HCT116 (cell line): ENCODE data around the gene CPM. TPM values are rescaled to one million over a fixed set of nuclear protein-coding genes. Genes with fewer than 3 reads are reported as not detected.
"Not testable (repeated sequence)": the region's sequence is repeated elsewhere in the genome, so short reads cannot be mapped to it uniquely, and the experiment has no call there.

Experiments
- ATAC-seq: fragments of 200-7000 bp; cut with Tn5 transposase; 2 replicates; pipeline ENCODE4 v1.9.1; 2020; ENCODE audit warnings: mild to moderate bottlenecking, moderate library complexity
- BruUV-seq: library from RNA; stranded (reverse); fragments of 400-500 nt; replicated peaks from 2 replicates; lab custom pipeline; 2021; lab: Mats Ljungman, UMichigan
- CTCF ChIA-PET: fragments of 300-600 bp; sonication (Branson Sonifier 250); formaldehyde crosslinking; loops from one replicate; lab custom pipeline; 2021; ENCODE audit warnings: antibody characterized with exemption; lab: Charles Lee
- POLR2A ChIA-PET: fragments of 300-600, 350-600 bp; sonication (Branson Sonifier 250); formaldehyde crosslinking; loops from one replicate; lab custom pipeline; 2021; ENCODE audit warnings: antibody characterized with exemption; lab: Charles Lee
- RAD21 ChIA-PET, 2 experiments: fragments of 300-600 bp; sonication (Branson Sonifier 250); formaldehyde crosslinking; loops; one replicate each; lab custom pipeline; 2023; ENCODE audit warnings: low total read pairs in 2 of 2; ENCODE audit not compliant: uncharacterized antibody in 2 of 2, unreplicated experiment in 2 of 2, low non-redundant PET in 1 of 2; lab: Charles Lee
- DNase-seq: peaks from one replicate; pipeline ENCODE4 v3.0.0-alpha.2; 2010; ENCODE audit warnings: low read depth, low spot score
- H2AFZ ChIP-seq: fragments of 200-600 bp; shearing (Covaris generic), sonication (generic); 2 replicates; pipeline ENCODE4 v1.6.1; 2017; ENCODE audit warnings: low read depth, mixed run types, mixed read lengths, antibody characterized with exemption, low read length; ENCODE audit not compliant: poor library complexity, severe bottlenecking
- H3K27ac ChIP-seq: 2 replicates; pipeline ENCODE4 v1.5.1; 2012; ENCODE audit warnings: low read depth, low read length
- H3K27me3 ChIP-seq: fragments of 200-600 bp; sonication (generic); 2 replicates; pipeline ENCODE4 v1.6.1; 2016; ENCODE audit warnings: mixed run types, low read length, mixed read lengths; ENCODE audit not compliant: insufficient read depth
- H3K36me3 ChIP-seq, 2 experiments: fragments of 200-500 bp in 1 of 2; fragments of 200-600 bp in 1 of 2; sonication (Bioruptor generic) in 1 of 2; sonication (generic) in 1 of 2; 2 replicates each; pipeline versions ENCODE4 v1.5.1 to v1.6.1; 2014 to 2016; ENCODE audit warnings: low read length in 2 of 2, inconsistent platforms in 1 of 2, mixed read lengths in 1 of 2, mixed run types in 1 of 2; ENCODE audit not compliant: insufficient read depth in 2 of 2, control insufficient read depth in 1 of 2
- H3K4me1 ChIP-seq, 2 experiments: fragments of 200-600 bp in 1 of 2; sonication (generic) in 1 of 2; 2 replicates each; pipeline versions ENCODE4 v1.5.1 to v1.6.1; 2012 to 2017; ENCODE audit warnings: low read length in 2 of 2, inconsistent platforms in 1 of 2, mild to moderate bottlenecking in 1 of 2, mixed read lengths in 1 of 2, mixed run types in 1 of 2, moderate library complexity in 1 of 2; ENCODE audit not compliant: insufficient read depth in 2 of 2, control insufficient read depth in 1 of 2
- H3K4me2 ChIP-seq: fragments of 200-600 bp; sonication (generic); 2 replicates; pipeline ENCODE4 v1.6.1; 2017; ENCODE audit warnings: mixed run types, low read length, mixed read lengths
- H3K4me3 ChIP-seq, 2 experiments: fragments of 200-600 bp in 1 of 2; sonication (generic) in 1 of 2; replicated peaks in 1 of 2; 2 replicates each; pipeline ENCODE4 v1.5.1; 2011 to 2016; ENCODE audit warnings: low read length in 2 of 2, control low read depth in 1 of 2, low read depth in 1 of 2, mild to moderate bottlenecking in 1 of 2, mixed read lengths in 1 of 2, mixed run types in 1 of 2
- H3K79me2 ChIP-seq: fragments of 200-600 bp; sonication (generic); 2 replicates; pipeline ENCODE4 v1.6.1; 2017; ENCODE audit warnings: mild to moderate bottlenecking, mixed run types, low read length, moderate library complexity, mixed read lengths; ENCODE audit not compliant: insufficient read depth
- H3K9ac ChIP-seq: fragments of 200-600 bp; sonication (generic); 2 replicates; pipeline ENCODE4 v1.6.1; 2016; ENCODE audit warnings: low read length, mixed read lengths
- H3K9me2 ChIP-seq: fragments of 200-600 bp; sonication (generic), shearing (Covaris generic); 2 replicates; pipeline ENCODE4 v1.6.1; 2017; ENCODE audit warnings: mixed run types, mild to moderate bottlenecking, moderate library complexity; ENCODE audit not compliant: insufficient read depth
- H3K9me3 ChIP-seq, 2 experiments: fragments of 200-500 bp in 1 of 2; fragments of 200-600 bp in 1 of 2; sonication (Bioruptor generic) in 1 of 2; sonication (generic) in 1 of 2; 2 replicates each; pipeline ENCODE4 v1.6.1; 2014 to 2017; ENCODE audit warnings: low read length in 2 of 2, mixed read lengths in 2 of 2, inconsistent platforms in 1 of 2, low read depth in 1 of 2, mild to moderate bottlenecking in 1 of 2, mixed run types in 1 of 2, moderate library complexity in 1 of 2; ENCODE audit not compliant: control insufficient read depth in 1 of 2, insufficient read depth in 1 of 2
- H4K20me1 ChIP-seq: fragments of 200-600 bp; sonication (generic), shearing (Covaris generic); 2 replicates; pipeline ENCODE4 v1.6.1; 2017; ENCODE audit warnings: mixed run types, mild to moderate bottlenecking, moderate library complexity; ENCODE audit not compliant: insufficient read depth
- CBX3 ChIP-seq: IDR thresholded peaks from 2 replicates; pipeline ENCODE4 v1.6.1; 2012; ENCODE audit warnings: low read depth
- CEBPB ChIP-seq: IDR thresholded peaks from 2 replicates; pipeline ENCODE4 v1.6.1; 2012; ENCODE audit warnings: low read depth
- EGR1 ChIP-seq: IDR thresholded peaks from 2 replicates; pipeline ENCODE4 v1.6.1; 2012; ENCODE audit warnings: low read depth
- ELF1 ChIP-seq: IDR thresholded peaks from 2 replicates; pipeline ENCODE4 v1.6.1; 2012; ENCODE audit warnings: low read depth, borderline replicate concordance
- EZH2 ChIP-seq: fragments of 200-600 bp; sonication (generic); IDR thresholded peaks from 2 replicates; pipeline ENCODE4 v1.6.1; 2017; ENCODE audit warnings: antibody characterized with exemption, mixed run types
- EZH2phosphoT487 ChIP-seq: fragments of 200-600 bp; IDR thresholded peaks from 2 replicates; pipeline ENCODE4 v1.6.1; 2018; ENCODE audit warnings: antibody characterized with exemption, borderline replicate concordance
- FOSL1 ChIP-seq: IDR thresholded peaks from 2 replicates; pipeline ENCODE4 v1.6.1; 2012; ENCODE audit warnings: low read depth
- JUND ChIP-seq: IDR thresholded peaks from 2 replicates; pipeline ENCODE4 v1.6.1; 2012
- POLR2A ChIP-seq: IDR thresholded peaks from 2 replicates; pipeline ENCODE4 v1.7.0; 2011; ENCODE audit warnings: borderline replicate concordance; ENCODE audit not compliant: insufficient read depth, insufficient read length; ENCODE audit errors: extremely low read depth
- POLR2AphosphoS5 ChIP-seq: IDR thresholded peaks from 2 replicates; pipeline ENCODE4 v1.6.1; 2011; ENCODE audit warnings: mild to moderate bottlenecking, low read depth, low read length, moderate library complexity
- RAD21 ChIP-seq: IDR thresholded peaks from 2 replicates; pipeline ENCODE4 v1.6.1; 2012; ENCODE audit warnings: low read depth, mild to moderate bottlenecking
- SP1 ChIP-seq: IDR thresholded peaks from 2 replicates; pipeline ENCODE4 v1.6.1; 2012; ENCODE audit warnings: low read depth
- SRF ChIP-seq: IDR thresholded peaks from 2 replicates; pipeline ENCODE4 v1.6.1; 2012; ENCODE audit warnings: low read depth
- TCF7L2 ChIP-seq: IDR thresholded peaks from 2 replicates; pipeline ENCODE4 v1.7.0; 2011; ENCODE audit warnings: borderline replicate concordance, inconsistent platforms; ENCODE audit not compliant: insufficient read depth, insufficient read length; ENCODE audit errors: extremely low read depth
- YY1 ChIP-seq: IDR thresholded peaks from 2 replicates; pipeline ENCODE4 v1.6.1; 2011; ENCODE audit warnings: low read length, low read depth, moderate library complexity, mild to moderate bottlenecking; ENCODE audit not compliant: insufficient replicate concordance; ENCODE audit errors: extremely low read depth
- ZFX ChIP-seq: fragments of 450-650 bp; IDR thresholded peaks from 2 replicates; pipeline ENCODE4 v1.6.1; 2017
- intact Hi-C: fragments of 100-400 bp; cut with micrococcal nuclease; formaldehyde crosslinking; loops from 2 replicates; pipeline ENCODE4 v1.10.0; 2022
- total RNA-seq: library from RNA; stranded (reverse); gene quantifications from one replicate; pipeline ENCODE4 v1.2.1, GENCODE V29; 2021; ENCODE audit not compliant: unreplicated experiment
- TF ChIP-seq, protein P1 (sequence below): IDR thresholded peaks from 2 replicates; pipeline ENCODE4 v1.6.1; 2012
- TF ChIP-seq, protein P2 (sequence below), 3 experiments: fragments of 200-600 bp in 1 of 3; sonication (generic) in 1 of 3; IDR thresholded peaks in 2 of 3; conservative IDR thresholded peaks in 1 of 3; 2 replicates each; pipeline ENCODE4 v1.5.1; 2012 to 2017; ENCODE audit warnings: low read depth in 2 of 3, low read length in 2 of 3, antibody characterized with exemption in 1 of 3, borderline replicate concordance in 1 of 3, control low read depth in 1 of 3, mild to moderate bottlenecking in 1 of 3, mixed read lengths in 1 of 3, mixed run types in 1 of 3, moderate library complexity in 1 of 3; ENCODE audit not compliant: insufficient read depth in 1 of 3
- TF ChIP-seq, protein P3 (sequence below): IDR thresholded peaks from 2 replicates; pipeline ENCODE4 v1.6.1; 2012

Gene CPM
- total RNA-seq, 1 experiment from 2014 or later, result 5.3 TPM

GRCh38 chr12:68803948-68804656 lies 128.9 kb downstream of the CPM start:
- DNase-seq, result no peak
- Histone ChIP-seq H3K9ac (no peak overlapping the region), H3K27ac (no peak overlapping the region), H3K4me2 (no peak overlapping the region), H3K27me3 (no peaks in the 10 kb centered on the region), H2AFZ (no peak overlapping the region), H3K9me3 (no peaks in the 10 kb centered on the region), H3K4me3 (no peak overlapping the region), H3K79me2 (peaks cover 11% of the 10 kb centered on the region), H3K9me2 (no peaks in the 10 kb centered on the region), H3K4me1 (peaks cover 37 to 55% of the 10 kb centered on the region in 2 experiments), H4K20me1 (no peaks in the 10 kb centered on the region), H3K36me3 (no peaks in the 10 kb centered on the region)
- ChIA-PET CTCF (no interaction called here), RAD21 (no interaction called here), POLR2A (no interaction called here)
- intact Hi-C loops, result no loop called here
- ATAC-seq, result no peak
- no peak for TF ChIP-seq ZFX
- TF ChIP-seq, protein P1, sequence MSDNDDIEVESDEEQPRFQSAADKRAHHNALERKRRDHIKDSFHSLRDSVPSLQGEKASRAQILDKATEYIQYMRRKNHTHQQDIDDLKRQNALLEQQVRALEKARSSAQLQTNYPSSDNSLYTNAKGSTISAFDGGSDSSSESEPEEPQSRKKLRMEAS, result no peak
- TF ChIP-seq CEBPB, result no peak
- TF ChIP-seq FOSL1, result no peak
- TF ChIP-seq ELF1, result no peak
- TF ChIP-seq SRF, result no peak
- no peak for TF ChIP-seq POLR2A
- no peak for TF ChIP-seq SP1
- no peak for TF ChIP-seq TCF7L2
- no peak for TF ChIP-seq EZH2
- no peak for TF ChIP-seq YY1
- TF ChIP-seq, protein P2, sequence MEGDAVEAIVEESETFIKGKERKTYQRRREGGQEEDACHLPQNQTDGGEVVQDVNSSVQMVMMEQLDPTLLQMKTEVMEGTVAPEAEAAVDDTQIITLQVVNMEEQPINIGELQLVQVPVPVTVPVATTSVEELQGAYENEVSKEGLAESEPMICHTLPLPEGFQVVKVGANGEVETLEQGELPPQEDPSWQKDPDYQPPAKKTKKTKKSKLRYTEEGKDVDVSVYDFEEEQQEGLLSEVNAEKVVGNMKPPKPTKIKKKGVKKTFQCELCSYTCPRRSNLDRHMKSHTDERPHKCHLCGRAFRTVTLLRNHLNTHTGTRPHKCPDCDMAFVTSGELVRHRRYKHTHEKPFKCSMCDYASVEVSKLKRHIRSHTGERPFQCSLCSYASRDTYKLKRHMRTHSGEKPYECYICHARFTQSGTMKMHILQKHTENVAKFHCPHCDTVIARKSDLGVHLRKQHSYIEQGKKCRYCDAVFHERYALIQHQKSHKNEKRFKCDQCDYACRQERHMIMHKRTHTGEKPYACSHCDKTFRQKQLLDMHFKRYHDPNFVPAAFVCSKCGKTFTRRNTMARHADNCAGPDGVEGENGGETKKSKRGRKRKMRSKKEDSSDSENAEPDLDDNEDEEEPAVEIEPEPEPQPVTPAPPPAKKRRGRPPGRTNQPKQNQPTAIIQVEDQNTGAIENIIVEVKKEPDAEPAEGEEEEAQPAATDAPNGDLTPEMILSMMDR (IDR thresholded peaks at IDR 0.05 in 2 of 3, conservative IDR thresholded peaks at IDR 0.05 in 1 of 3; ENCODE audit: borderline replicate concordance in 1 of 3, insufficient read depth in 1 of 3, low read depth in 2 of 3, low read length in 2 of 3), result no peak
- no peak for TF ChIP-seq EGR1
- no peak for TF ChIP-seq POLR2AphosphoS5
- TF ChIP-seq, protein P3, sequence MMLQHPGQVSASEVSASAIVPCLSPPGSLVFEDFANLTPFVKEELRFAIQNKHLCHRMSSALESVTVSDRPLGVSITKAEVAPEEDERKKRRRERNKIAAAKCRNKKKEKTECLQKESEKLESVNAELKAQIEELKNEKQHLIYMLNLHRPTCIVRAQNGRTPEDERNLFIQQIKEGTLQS, result no peak
- TF ChIP-seq RAD21, result no peak
- TF ChIP-seq JUND, result no peak
- TF ChIP-seq EZH2phosphoT487, result no peak
- no peak for TF ChIP-seq CBX3
- no TSS peak for BruUV-seq

DNA sequence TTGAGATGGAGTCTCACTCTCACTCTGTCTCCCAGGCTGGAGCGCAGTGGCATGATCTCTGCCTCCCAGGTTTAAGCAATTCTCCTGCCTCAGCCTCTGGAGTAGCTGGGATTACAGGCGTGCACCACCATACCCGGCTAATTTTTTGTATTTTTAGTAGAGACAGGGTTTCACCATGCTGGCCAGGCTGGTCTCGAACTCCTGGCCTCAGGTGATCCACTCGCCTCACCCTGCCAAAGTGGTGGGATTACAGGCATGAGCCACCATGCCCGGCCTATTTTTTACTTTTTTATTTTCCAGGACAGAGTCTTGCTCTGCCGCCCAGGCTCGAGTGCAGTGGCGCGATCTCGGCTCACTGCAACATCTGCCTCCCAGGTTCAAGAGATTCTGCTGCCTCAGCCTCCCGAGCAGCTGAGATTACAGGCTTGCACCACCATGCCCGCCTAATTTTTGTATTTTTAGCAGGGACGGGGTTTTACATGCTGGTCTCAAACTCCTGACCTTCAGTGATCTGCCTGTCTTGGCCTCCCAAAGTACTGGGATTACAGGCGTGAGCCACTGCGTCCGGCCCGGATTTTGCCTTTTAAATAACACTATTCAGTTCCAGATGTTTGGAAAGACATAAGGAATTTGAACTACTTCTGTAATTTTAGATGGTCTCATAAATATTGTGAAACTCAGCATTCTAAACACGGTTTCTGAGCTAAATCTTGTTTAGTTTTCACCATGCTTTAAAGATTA lies 129.9 kb downstream of the CPM start:
- H3K4me1 ChIP-seq, result peaks cover 37 to 59% of the 10 kb centered on the region in 2 experiments
- H3K9me3 ChIP-seq, BruUV-seq, H2AFZ ChIP-seq, ATAC-seq, POLR2A ChIA-PET, H4K20me1 ChIP-seq, H3K4me3 ChIP-seq, H3K27ac ChIP-seq, CTCF ChIA-PET, H3K27me3 ChIP-seq, H3K79me2 ChIP-seq, H3K9me2 ChIP-seq, intact Hi-C loops, RAD21 ChIA-PET, H3K9ac ChIP-seq, H3K36me3 ChIP-seq, H3K4me2 ChIP-seq, DNase-seq: not testable (repeated sequence)
